Amniotic epithelial cell (primary cell): ENCODE results near the gene TLR5.

Source experiments
- DNase-seq: peaks from one replicate; pipeline ENCODE4 v3.0.0-alpha.2; 2010; ENCODE audit warnings: low read depth

TLR5 gene

DNA sequence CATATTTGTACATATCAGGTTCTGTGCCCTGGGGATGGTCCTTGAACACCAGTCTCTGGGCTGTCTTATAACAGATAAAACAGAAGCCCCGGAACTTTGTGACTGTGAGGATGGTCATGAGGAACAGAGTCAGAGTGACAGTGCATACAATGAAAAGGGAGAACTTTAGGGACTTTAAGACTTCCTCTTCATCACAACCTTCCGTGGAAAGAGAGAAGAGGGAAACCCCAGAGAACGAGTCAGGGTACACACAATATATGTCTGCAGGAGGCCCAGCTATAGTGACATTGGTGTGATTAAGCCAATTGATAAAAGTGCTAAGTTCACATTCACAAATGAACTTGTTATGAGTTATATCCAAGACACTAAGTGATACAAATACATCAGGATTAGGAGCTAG lies 32.1 kb downstream of the TLR5 start:
- DNase-seq, result no peak

DNA sequence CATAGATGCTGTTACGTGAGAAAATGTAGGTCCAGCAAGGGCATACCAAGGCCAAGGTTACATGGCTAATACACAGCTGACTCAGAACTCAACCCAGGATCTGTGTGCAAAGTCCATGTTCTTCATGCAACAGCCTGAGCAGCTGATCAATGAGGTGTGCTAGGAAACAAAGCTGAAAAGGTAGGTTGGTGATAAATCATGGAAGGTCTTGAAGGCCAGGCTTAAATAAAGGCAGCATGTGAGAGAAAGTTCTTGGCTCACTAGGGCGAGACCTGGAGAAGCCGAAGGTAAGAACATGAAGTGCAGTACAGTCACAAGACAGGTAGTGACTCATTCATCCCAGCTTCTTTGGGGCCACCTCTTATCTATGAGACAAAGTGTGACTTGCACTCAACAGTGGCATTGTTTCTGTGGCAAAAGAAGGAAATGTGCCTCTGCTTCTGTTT lies 33.4 kb downstream of the TLR5 start:
- no peak for DNase-seq

DNA sequence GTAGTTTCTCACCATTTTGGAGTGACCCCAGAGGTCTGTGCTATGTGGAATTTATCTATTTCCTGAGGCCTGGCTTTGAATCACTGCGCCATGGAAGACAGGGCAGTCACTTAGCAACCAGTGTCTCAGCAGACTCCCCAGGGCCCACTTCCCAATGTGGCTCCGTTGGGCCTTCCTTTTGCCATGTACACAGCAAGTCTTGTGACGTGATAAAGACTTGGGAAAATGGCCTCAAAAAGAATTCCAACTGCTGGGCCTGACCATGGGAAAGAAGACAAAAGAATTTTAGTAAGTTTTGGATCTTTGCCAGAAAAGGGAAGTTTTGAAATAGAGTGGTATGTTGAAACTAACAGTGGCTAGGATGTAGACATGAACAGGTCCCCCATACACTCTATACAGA lies 36.2 kb downstream of the TLR5 start:
- peak; percentile 23 for DNase-seq

DNA sequence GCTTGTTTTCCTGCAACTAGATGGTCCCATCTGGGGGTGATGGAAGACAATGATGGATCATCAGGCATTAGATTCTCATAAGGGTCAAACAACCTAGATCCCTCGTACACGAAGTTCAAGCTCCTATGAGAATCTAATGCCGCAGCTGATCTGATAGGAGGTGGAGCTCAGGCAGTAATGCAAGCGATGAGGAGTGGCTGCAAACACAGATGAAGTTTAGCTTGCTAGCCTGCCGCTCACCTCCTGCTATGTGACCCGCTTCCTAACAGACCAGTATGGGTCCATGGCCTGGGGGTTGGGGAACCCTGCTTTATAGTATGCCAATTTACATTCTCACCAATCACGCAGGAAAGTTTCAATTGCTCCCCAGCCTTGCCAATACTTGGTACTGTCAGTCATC lies 37.5 kb downstream of the TLR5 start:
- DNase-seq, result no peak

DNA sequence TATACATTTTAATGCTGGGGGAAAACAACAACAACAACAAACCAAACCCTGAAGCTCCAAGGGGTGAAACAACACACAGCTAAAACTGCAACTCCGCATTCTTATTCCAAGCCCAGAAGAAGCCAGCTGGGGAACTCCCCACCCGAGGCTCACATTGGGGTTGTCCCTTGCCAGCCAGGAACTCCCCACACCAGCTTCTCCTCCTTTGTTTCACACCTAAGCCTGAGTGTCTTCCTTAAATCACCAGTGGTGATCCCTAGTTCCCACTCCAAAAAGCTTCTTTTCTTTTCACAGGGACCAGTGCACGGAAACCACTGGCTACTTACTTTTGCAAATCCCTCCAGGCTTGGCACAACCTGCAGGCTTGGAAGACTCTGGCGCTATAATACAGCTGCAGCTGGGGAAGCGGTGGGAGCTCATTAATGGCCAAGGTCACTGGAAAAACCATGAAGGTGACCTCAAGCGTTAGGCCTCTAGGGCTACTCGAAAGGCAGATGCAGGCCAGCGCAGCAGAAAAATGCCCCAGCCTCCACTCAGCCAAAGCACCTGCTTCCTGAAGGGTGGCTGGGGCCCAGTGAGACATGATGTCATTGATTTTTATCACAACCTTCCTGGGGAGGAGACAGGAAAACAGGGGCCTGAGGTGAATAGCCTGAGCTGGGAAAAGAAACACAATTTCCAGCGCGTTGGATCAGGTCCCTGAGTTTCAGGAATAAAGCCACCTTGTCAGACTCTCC lies 40.1 kb downstream of the TLR5 start:
- no peak for DNase-seq

DNA sequence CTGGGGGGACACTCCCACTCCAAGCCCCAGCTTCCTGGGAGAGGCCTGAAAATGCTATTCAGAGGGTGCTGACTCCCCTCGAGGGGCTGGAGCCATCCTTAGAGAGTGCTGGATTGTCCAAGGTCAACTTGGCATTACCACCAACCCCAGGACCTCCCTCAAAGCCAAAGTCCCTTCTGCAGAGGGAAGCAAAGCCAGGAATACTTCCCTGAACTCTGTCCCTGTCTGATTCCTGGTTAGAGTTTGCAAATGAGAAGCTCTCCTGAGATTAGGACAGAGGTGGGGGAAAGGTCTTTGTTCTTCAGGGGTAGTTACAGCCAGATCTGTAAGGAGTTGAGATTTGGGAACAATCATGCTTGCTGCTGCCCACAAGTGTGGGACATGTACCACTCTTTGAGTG lies 45.3 kb downstream of the TLR5 start:
- DNase-seq, result no peak

DNA sequence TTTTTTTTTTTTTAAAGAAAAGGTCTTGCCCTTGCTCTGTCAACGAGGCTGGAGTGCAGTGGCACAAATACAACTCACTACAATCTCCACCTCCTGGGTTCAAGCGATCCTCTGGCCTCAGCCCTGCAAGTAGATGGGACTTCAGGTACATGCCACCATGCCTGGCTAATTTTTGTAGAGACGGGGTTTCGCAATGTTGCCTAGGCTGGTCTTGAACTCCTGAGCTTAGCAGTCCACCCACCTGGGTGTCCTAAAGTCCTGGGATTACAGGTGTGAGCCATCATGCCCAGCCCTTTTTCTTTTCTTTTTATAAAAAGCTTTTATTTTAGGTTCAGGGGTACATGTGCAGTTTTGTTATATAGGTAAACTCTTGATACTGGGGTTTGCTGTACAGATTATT lies 47.2 kb downstream of the TLR5 start:
- DNase-seq, result no peak

DNA sequence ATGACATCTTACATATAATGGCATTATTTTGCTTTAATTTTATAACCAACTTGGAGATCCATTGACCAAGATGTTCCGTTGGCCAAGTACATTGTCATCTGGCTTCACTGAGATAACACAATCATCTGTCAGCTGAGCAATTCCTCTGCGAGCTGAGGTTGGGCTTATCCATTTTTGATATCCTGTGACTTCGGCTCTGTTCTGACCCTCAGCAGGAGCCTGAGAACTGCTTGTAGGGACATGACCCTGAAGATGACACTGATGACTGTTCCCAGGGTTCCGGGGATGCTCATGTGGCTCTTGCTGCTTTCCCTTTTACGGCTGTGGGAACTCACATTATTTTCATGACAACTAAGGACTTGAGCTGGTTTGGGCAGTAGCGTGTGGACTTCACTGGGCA lies 51.2 kb downstream of the TLR5 start:
- no peak for DNase-seq

DNA sequence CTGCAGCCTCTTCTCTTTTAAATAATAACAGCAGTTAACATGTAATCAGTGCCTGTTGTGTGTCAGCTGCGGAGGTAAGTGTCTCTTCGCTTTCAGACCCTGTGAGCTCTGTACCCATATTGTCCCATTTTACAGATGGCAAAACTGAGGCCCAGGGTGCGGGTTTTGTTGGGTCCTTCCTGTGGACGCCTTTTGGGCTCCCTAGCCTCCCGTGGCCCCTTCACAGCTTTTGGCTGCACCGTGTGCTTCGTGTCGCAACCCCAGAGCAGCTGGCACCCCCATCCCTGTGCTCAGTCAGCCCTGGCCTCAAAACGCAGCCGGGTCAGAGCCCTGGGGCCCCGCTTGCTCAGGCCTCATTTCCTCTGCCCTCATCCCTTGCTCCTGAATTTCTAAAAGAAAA lies 53.8 kb downstream of the TLR5 start:
- DNase-seq, result no peak

DNA sequence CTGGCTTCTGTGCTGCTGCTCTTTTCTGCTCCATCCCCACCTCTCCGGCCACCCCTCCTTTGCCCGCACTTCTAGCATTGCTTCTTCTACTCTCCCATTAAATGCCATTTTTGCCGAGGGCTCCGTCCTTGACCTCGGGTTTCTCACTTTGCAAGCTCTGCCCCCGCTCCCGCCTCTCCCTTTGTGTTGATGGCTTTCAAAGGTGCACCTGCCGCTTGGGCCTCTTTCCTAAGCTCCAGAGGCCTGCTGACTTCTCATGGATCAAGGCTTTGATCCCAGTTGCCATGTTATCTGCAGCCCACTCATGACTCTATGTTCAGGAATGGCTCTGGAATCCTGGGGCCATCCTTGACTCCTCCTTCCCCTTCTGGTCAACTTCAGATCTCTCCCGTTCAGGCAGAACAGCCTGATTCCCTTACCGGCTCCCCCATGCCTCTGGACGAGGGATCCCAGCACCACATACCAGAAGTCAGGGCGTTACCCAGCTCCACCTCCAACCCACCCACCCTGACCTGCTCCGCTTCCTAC lies 54.3 kb downstream of the TLR5 start:
- peak; percentile 69 for DNase-seq

DNA sequence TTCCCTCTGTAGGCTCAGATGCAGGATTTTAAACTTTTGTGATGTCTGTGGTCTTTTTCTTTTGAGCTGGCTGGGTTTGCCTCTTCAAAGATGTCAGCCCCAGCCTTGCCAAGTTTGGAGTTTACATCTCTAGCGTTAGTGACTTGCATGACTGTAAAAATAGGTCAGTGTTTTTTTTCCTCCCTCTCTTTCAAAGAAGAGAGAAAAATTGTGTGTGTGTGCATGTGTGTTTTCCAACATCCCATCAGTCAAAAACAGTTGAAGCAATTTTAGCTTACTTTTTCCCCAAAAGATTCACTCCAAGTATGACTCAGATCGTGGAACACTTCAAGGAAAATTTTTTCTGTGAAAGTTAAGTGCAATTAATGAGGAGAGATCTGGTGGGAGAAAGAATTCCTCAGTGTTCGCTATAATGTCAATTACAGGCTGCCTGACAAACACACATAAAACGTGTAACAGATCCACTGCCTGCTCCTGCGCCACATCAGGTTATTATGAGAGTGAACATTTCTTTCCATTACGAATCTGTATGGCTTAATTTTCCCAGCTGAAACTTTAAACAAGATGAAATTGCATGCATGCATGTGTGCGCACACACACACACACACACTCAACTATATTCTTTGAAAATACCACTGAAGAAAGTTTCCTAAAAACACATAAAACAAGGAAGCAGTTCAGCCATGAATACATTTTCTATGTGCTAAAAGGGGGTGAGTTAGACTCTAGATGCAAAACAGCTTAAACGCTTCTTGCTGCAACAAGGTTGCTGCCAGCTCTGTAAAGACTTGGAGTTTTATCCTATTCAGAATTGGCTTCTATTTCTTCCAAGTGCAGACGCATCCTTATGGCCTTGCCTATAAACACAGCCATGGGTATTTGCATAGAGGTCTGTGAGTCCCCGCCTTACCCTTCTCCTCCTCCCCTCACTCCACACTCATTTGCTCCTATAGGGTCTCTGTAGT lies 55.5 kb downstream of the TLR5 start:
- DNase-seq, result peak; percentile 8

DNA sequence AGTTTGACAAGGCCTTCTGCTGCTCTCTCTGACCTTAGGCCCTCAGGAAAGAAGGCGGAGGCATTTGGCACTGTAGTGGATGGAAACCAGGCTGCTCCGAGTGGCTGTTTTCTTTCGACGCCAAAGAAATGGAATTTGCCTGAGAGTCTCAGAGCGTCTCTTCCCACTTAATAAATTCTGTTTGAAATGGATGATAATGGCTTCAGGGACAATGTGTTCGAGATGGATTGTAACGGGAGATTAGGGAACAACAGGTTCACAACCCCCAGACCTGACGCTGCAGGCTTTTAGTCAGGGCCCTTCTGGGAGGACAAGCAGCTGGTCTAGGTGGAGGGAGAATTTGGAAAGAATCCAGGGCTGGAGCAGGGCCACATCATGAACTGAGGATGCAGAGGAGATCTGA lies 58.6 kb downstream of the TLR5 start:
- DNase-seq, result no peak

DNA sequence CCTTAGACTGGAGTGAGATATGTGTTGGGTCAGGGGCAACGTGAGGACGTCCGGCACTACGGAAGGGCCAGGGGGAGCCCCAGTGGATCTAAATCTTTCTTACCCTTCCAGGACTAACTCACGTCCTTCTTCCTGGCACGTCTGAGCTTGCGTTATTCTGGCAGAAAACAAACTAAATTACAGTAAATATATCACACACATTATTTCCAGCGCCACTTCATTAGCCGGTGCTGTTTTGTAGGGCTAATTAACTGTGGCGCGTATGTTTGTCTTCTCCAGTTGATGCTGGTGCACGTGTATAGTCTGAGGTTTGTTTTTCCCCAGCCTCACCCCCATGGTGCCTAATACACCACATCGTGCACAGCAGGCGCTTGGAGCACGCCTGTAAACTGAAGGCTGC lies 59.2 kb downstream of the TLR5 start:
- no peak for DNase-seq

DNA sequence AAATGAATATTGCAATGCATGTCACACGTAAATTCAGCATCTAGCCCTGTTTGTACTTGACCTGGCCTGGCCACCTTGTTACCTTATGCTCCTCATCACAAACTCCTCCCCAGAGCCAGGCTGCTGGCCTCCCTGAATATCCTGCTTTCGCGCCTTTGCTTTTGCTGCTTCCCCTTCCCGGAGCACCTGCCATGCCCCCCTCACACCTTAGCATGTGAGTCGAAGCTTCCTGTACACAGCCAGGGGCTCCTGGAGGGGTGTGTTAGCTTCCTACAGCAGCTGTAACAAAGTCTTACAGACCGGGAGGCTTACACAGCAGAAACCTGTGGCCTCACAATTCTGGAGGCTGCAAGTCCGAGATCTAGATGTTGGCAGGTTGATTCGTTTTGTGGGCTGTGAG lies 60.1 kb downstream of the TLR5 start:
- no peak for DNase-seq

DNA sequence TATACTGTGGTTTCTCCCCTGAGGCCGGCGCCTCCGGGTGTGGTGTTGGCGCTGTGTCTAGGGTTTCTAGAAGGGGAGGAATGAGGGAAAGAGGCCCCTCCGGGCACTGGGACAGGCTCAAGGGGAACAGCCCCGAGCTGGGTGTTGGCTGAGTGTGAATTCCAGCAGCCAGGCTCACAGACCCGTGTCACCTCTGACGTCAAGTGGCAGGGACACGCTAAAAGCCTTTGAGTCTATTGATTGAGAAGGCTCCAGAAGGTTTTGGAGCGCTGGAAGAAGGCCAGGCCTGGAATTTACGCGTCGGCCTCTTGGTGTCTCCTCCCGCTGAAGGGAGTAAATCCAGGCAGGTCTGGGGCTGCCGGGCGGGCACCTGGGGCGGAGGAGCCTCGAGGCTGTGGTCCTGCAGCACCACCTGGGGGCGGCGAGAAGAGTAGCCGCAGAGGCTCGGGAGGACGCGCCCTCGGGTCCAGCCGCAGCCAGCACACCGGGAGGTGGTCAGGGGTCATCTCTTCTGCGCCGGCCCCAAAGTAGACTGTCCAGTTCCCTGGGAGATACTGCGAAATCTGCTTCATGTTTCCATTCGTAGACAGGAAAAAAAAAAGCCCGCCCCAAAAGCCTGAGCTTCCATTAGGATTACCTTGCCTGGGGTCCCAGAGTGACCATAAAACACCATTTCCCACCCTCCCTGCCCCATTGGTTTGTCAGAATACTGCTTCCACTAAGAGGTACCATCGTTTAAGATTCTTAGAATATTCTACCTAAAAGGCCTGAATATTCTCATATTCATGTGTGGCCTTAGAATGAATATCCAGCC lies 61.7 kb downstream of the TLR5 start:
- DNase-seq, result peak; percentile 81

DNA sequence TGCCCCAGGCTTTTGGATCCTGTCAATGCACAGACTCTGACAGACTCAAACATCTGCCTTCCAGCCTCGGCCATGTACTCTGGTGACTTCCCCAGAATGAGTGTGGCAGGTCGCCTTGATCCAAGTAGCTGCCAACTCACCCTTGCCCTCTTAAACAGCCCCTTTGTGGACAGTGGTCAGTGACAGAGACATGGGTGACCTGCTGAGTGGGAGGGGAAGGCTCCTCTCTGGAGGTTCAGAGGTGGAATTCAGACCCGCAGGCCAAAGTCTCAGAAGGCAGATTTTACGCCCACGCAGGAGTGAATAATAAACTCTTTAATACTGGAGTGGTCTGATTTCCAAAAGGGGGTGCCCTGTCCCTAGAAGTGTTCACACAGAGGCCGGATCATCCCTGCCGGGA lies 63.5 kb downstream of the TLR5 start:
- no peak for DNase-seq

DNA sequence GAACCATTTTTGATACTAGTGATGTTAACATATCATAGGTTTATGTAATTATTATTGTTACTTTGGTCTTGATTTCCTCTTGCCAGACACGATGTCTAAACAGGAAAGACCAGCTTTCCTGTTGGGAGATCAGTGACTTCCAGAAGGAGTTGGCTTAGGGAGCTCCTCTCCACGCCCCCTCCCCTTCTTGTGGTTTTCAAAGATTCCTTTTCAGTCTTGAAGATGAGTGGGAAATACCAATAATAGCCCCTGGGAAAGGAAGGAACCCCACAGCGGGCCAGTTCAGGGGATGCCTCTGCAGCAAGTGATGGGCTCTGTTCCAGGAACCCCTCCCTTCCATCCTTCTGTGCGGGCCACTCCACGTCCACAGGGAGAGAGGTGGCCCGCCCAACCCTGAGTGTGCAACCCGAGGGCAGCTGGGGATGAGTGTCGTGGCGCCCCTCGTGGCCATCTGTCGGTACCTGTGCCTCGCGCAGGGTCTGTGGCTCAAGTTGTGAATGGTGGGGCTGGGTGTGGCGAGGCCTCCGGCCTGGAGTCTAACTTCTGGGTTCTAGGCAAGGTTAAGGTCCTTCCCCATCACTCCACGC lies 65.7 kb downstream of the TLR5 start:
- DNase-seq, result no peak

DNA sequence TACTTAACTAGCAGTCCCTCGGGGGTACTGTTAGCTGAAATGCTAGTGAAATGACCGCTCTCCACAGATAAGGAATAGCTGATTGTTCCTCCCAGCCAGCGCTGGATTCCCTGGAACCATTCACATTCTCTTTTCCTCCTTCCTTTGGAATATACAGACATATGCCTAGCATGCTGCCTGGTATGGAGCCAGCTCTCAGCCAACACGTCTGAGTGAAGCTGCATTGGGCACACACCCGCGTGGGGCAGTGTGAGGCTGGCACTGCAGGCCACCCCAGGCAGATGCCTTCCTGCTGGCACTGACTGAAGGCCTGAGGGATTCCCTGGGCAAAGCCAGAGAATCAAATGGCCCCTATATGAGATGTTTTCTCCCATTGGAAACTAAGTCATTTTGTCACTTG lies 66.7 kb downstream of the TLR5 start:
- no peak for DNase-seq

DNA sequence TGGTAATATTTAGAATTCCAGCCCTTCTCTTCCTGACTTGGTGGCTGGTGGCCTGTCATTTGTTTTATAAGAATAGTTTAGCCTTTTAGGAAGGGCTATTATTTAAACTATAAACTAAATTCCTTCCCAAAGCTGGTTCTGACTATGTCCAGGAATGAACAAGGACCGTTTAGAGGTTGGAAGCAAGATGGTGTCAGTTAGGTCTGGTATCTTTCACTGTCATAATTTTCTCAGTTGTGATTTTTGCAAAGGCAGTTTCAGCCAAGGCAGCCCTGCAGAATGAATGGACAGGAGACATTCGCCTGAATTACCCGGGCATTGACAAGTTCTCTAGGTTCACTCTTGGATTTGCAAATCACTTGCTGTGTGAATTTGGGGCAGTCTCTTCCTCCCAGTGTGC lies 67.2 kb downstream of the TLR5 start:
- no peak for DNase-seq

DNA sequence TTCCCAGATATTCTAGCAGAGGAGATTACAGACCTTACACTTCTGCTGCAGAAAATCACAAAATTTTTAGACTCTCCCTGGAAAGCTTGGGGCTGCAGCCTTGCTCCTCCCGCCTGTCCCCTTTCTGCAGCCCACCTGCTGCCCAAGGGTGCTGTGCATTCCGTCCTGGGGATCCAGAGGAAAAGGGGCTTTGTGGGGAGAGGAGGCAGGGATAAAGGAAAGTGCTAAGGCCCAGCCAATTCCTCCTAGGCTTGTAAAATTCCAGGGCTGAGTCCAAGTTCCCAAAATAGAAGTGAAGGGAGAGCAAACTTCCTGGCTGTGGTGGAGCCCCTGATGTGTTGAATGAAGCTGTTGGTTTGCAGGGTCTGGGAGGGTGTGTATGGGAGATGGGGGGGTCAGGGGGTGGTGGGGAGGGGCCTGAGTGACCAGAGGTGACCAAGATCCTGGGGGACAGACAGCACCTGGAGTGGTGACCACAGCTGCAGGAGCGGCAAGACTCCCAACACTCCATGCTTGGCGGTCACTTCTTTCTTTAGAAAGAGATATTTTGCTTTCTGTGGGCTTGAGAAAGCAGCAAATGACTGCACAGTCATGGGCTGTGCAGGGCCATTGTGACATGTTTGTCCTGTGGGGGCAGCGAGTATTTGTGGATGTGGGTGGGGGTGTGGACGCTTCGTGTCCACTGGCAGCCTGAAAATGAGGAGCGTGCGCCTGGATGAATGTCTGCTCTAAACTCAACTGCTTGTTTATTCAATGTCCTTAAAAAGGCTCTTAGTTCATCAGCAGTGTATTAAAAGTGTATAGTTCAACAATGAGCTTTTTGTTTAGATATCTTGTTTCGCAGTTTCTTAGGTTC lies 68.4 kb downstream of the TLR5 start:
- DNase-seq, result no peak
